GM18508 (cell line): ENCODE measurements around the gene SSR2.

ENCODE experiments used
- ATAC-seq: cut with Tn5 transposase; IDR thresholded peaks from one replicate; pipeline ENCODE4 v1.9.1; 2021; ENCODE audit warnings: moderate number of reproducible peaks; ENCODE audit not compliant: insufficient read depth, unreplicated experiment

Gene SSR2

DNA sequence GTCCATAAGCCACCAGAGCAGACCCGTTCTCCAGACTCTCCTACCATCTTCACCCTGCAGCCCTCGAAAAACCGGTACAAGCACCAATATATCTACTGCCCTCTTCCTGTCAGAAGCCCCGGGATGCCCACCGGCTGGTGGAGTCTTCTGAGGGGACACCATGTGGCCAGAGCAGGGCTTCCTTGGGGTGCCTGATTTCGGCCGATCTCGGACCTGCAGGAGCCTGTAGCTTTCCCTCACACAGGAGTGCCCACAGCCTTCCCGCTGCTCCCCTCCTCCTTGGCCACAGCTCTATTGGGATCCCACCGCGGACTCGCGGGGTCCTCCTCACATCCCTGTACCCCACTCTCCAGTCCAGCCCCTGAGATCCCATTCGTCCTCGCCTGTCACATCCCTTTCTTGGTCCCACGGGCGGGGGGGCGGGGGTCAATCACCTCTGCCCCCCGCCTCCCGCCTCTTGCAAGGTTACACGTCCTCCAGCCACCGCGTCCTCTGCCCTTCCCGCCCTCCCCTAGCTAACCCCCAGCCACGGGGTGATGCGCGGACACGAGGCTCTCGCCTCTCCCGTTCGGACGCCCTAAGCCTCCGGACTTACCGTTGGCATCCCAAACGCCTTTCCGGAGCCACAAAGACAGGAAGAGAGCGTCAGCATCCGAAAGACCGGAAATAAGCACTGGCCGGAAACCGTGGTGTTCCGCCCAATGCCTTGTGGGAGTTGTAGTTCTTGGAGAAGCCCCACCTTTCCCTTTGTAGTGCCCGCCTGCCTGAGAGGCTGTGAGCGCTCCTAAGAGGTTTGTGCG lies at the start of gene SSR2:
Gene SSR2, minus strand, starts transcription at position 659 of the 800 bp plus-strand sequence. CDS start 784 bp downstream, outside the sequence.
- peak; percentile 63 for ATAC-seq

- no peak for ATAC-seq
Measured at GRCh38 chr1:156070548-156070947, 49.8 kb upstream of the SSR2 start.

- ATAC-seq = no peak
Measured at GRCh38 chr1:156069490-156070455, 49.0 kb upstream of the SSR2 start.

DNA sequence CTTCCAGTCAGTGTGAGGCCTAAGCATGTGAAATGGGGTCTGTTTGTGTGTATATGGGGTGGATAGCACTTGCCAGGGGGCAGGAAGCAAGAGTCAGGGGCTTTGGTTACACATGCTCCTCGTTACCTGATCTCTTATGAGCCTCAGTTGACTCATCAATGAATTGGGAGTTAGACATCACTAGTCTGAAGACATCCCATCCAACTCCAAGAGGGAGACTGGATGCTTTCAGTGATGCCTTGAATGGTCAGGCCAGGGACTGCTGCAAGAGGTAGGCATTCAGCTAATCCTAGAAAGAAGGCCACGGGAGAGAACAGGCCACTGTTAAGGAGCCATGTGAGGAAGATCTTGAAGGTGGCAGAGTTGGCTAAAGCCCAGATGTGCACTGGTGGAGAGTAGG lies 46.5 kb upstream of the SSR2 start:
- no peak for ATAC-seq

DNA sequence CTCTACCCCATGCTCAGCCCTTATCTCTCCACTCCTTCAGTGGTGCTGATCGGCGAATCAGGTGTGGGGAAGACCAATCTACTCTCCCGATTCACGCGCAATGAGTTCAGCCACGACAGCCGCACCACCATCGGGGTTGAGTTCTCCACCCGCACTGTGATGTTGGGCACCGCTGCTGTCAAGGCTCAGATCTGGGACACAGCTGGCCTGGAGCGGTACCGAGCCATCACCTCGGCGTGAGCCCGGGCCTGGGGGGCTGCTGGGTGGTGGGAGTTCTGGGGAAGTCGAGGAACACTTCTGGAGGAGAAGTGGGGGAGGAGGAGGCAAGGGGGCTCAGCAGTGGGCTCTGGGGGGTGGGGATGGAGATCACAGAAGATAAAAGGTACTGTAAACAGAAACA lies 45.1 kb upstream of the SSR2 start:
- ATAC-seq = no peak

GRCh38 chr1:156065212-156065611 lies 44.5 kb upstream of the SSR2 start:
- ATAC-seq = no peak

- ATAC-seq = no peak
Measured at GRCh38 chr1:156064615-156065014, 43.9 kb upstream of the SSR2 start.

GRCh38 chr1:156063997-156064285 lies 43.2 kb upstream of the SSR2 start:
- no peak for ATAC-seq

GRCh38 chr1:156062189-156062588 lies 41.4 kb upstream of the SSR2 start:
- ATAC-seq = no peak

DNA sequence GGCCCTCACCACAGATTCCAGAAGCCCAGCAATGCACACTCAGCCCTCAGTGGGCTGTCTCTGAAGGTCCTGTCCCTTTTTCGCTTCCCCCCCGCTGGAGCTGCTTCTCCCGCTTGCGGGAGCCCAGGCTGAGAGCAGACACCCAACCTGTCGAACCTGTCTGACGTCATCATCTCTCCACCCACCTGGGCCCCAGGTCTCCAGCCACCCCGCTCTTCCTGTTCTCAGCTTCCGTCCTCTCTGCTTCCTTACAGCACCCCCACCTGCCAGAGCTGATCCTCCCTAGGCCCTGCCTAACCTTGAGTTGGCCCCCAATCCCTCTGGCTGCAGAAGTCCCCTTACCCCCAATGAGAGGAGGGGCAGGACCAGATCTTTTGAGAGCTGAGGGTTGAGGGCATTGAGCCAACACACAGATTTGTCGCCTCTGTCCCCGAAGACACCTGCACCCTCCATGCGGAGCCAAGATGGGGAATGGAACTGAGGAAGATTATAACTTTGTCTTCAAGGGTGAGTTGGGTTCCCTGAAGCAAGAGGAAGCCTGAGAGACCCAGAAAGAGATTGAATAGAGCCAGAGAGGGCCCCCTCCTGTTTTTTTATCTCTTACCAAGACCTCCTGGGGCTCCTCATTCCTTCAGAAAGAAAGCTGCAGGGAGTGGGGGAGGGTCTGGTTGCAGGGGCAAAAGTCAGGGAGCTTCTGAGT lies 40.3 kb upstream of the SSR2 start, which contains the start of gene RAB25:
Gene RAB25, plus strand, starts transcription at position 224 of the 700 bp plus-strand sequence. Its CDS starts 241 bp downstream, at position 465.
- no peak for ATAC-seq

- no peak for ATAC-seq
Measured at GRCh38 chr1:156056326-156056849, 35.6 kb upstream of the SSR2 start.

- no peak for ATAC-seq
Measured at GRCh38 chr1:156055281-156056048, 34.7 kb upstream of the SSR2 start.

DNA sequence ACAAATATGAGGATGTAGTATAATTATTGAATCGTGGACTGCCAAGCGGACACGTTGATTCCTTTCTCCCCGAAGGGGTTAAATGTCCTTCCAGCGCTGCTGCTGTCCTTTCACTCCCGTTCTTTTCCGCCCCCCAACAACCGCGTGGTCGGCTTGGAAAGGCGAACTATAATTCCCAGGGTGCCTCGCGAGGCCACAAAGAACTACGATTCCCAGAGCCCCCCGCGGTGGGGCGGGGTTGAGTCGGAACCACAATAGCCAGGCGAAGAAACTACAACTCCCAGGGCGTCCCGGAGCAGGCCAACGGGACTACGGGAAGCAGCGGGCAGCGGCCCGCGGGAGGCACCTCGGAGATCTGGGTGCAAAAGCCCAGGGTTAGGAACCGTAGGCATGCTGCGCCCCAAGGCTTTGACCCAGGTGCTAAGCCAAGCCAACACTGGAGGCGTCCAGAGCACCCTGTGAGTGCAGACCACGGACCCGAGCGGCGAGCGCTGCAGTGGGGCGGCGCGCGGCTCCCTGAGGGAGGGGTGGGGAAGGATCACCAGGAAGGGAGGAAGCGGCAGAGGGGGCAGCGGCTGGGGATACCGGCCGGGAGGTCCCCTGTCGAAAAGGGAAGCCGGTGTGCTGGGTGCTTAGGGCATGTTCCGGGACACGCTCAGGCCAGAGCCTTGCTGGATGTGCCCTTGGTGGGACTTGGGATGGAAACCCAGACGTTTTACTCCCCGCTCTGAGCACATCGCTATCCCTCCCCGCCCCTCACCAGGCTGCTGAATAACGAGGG lies 33.9 kb upstream of the SSR2 start, which contains the start of gene LAMTOR2:
Gene LAMTOR2, plus strand, starts transcription at position 283 of the 781 bp plus-strand sequence. Its CDS starts 108 bp downstream, at position 391.
- no peak for ATAC-seq

DNA sequence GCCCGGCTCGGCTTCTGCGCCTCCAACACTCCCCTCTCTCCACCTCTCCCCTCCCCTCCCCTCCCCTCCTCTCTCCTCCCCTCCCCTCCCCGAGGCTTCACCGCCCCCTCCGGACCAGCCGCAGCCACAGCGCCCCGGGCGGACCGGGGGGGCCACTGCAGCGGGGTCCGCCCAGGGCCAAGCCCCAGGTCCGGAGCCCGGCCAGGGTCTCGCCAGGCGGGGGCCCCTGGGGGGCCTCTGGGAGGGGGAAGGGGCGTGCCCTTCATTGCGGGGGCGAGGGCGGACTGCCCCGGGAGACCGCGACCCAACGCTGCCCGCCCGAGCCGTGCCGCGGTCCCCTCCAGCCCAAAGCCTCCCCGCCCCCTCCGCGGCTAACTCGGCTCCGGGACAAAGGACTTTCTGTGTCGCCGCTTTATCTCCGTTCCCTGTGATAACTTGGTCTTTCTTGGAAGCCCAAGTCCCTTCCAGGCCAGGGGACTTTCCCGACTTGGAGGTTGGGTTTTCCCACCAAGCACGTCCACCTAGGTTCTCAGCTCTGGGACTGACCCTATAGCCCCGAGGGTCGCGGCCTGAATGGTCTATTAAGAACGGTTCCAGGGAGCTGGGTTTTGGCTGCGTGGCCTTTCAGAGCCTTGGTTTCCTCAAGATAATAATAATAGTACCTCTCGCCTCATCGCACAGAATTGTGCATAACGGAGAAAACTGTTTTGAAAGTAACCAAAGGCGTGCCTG lies 33.2 kb upstream of the SSR2 start, which contains the start of gene UBQLN4:
Gene UBQLN4, minus strand, starts transcription at position 31 of the 732 bp plus-strand sequence. CDS start 97 bp downstream, outside the sequence.
- ATAC-seq = no peak

DNA sequence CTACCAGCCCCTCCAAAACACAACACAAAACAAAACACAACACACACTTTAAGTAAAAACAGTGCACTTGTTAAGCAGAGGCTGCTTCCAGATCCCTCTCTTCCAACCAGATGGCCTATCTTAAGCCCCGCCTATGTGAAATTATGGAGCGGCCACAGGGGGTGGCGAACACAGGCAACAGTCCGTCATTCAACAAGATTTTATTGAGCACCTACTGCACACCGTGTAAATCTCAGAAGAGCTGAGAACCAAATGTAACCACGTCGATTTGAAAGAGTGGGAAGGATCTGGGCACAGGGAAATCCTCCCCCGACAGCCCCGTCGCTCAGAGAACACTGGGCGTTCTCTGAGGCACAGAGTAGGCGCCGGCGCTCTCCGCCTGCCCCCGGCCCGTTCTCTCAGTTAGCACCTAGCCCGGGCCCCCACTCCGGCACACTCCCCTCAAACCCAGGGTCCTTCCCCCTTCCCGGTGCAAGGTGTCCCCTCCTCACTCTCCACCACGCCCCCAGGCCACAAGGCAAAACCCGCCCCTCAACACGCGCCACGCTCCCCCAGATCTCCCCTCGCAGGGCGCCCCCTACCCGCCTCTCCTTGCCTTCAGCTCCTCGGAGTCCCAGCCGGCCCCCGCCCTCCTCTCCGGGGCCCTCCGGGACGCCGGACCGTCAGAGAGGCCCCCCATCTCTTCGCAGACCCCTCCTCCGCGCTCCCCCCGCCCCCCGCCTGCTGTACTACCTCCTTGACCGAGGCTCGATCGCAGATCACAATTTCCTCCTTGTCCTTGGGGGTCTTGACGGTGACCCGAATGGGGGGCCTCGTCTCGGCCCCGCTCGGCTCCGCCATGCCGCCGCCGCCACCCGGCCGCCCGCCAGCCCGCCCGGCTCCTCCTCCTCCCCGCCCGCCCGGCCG lies 32.4 kb upstream of the SSR2 start:
- ATAC-seq = no peak

DNA sequence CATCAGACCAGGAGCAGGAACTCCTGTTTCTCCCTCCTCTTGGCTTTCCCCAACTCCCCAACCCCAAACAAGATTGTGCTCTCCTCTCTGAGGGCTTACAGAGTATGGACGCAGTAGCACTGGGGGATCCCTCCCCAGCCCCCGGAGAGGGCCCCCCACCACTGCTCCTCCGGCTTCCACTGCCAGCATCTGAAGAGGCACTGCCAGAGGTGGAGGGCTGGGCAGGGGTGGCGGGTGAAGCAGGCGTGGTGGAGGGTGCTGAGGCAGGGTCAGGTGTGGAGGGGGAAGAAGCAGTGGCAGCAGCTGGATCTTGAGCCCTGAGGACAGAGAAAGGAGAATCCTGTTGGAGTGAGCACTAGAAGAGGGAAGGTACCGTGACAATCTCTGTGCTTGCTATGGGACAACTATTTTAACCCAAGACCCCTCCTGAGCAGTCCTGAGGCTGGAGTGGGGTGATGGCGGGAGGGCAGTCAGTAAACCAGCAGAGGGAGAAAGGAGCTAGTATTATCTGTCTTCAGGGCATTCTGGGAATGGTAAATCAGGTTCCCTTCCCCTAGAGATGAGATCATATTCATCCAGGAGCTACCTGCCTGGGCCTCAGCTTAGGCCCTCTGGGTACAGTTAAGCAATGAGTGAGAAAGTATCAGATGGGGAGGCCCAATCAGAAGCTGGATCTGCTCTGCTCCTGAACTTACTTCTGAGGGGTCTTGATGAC lies 30.4 kb upstream of the SSR2 start:
- ATAC-seq = no peak
